Heart left ventricle (tissue), 16 donors: ENCODE measurements around the gene B4GALNT2. TPM values are rescaled to one million over a fixed set of nuclear protein-coding genes. Genes with fewer than 3 reads are reported as not detected.
"Not testable (repeated sequence)": the region's sequence is repeated elsewhere in the genome, so short reads cannot be mapped to it uniquely, and the experiment has no call there.

Experiments
- ATAC-seq, 4 donors: fragments of 200-7000 bp; cut with Tn5 transposase; one replicate each; pipeline ENCODE4 v1.9.1; 2020 to 2022; ENCODE audit warnings: moderate library complexity in 4 of 4, mild to moderate bottlenecking in 3 of 4, moderate number of reproducible peaks in 1 of 4
- DNase-seq, 5 donors: peaks; one replicate each; pipeline ENCODE4 v3.0.0-alpha.2; 2020
- H3K27ac ChIP-seq, 12 donors: fragments of 200-600 bp; sonication (generic) in 4 of 12; one replicate each; pipeline versions ENCODE4 v1.5.0 to v1.8.0; 2016 to 2022; ENCODE audit warnings: mild to moderate bottlenecking in 2 of 12
- H3K27me3 ChIP-seq, 9 donors: fragments of 200-600 bp; sonication (generic) in 2 of 9; one replicate each; pipeline versions ENCODE4 v1.5.1 to v1.8.0; 2016 to 2022; ENCODE audit warnings: mild to moderate bottlenecking in 3 of 9
- H3K36me3 ChIP-seq, 9 donors: fragments of 200-600 bp; sonication (generic) in 2 of 9; one replicate each; pipeline versions ENCODE4 v1.5.0 to v1.8.0; 2018 to 2022; ENCODE audit warnings: mild to moderate bottlenecking in 2 of 9
- H3K4me1 ChIP-seq, 12 donors: fragments of 200-600 bp; sonication (generic) in 4 of 12; one replicate each; pipeline versions ENCODE4 v1.5.0 to v1.8.0; 2016 to 2022; ENCODE audit warnings: mild to moderate bottlenecking in 3 of 12
- H3K4me3 ChIP-seq, 12 donors: fragments of 200-600 bp; sonication (generic) in 4 of 12; one replicate each; pipeline versions ENCODE4 v1.5.0 to v1.8.0; 2017 to 2022; ENCODE audit warnings: mild to moderate bottlenecking in 9 of 12, moderate library complexity in 4 of 12
- H3K9me3 ChIP-seq, 12 donors: fragments of 200-600 bp; sonication (generic) in 4 of 12; one replicate each; pipeline versions ENCODE4 v1.5.0 to v1.8.0; 2016 to 2022; ENCODE audit warnings: mild to moderate bottlenecking in 1 of 12
- POLR2A ChIP-seq, 2 donors: fragments of 450-650 bp; IDR thresholded peaks; one replicate each; pipeline ENCODE4 v1.6.1; 2017; ENCODE audit warnings: antibody characterized with exemption in 2 of 2, mild to moderate bottlenecking in 2 of 2, moderate library complexity in 2 of 2
- WGBS, 4 donors: extraction: QIAGEN DNeasy Blood & Tissue Kit in 2 of 4; methylation state at CpG; one replicate each; pipeline versions ENCODE4 v1.1.5 to v1.1.7; 2013 to 2018; 5-methylcytosine and 5-hydroxymethylcytosine counted together
- intact Hi-C, 10 donors: fragments of 100-400 bp; cut with DNase I; formaldehyde crosslinking; loops; one replicate each; pipeline versions ENCODE4 v1.11.1 to v1.14.2; 2022
- polyA plus RNA-seq, 2 donors: library from polyadenylated mRNA; stranded (reverse); fragments of 200-250 nt; gene quantifications; one replicate each; pipeline ENCODE4 v1.2.3, GENCODE V29; 2013
- total RNA-seq, 9 donors: library from RNA; depleted of rRNA in 2 of 9; stranded (reverse); fragments of >200 nt in 2 of 9; fragmentation: NEBNext Ultra II Directional in 3 of 9; extraction: Animal tissue kit (Norgen Biotek cat#: 25700) in 3 of 9; gene quantifications; one replicate each; pipeline versions ENCODE4 v1.1.0 to v1.2.4, GENCODE V29; 2016 to 2023
- TF ChIP-seq, protein P1 (sequence below), 12 donors: fragments of 200-600 bp; sonication (generic) in 4 of 12; IDR thresholded peaks; one replicate each; pipeline versions ENCODE4 v1.5.0 to v1.8.0; 2018 to 2022; ENCODE audit warnings: antibody characterized with exemption in 12 of 12, mild to moderate bottlenecking in 5 of 12
- donor health status: ischemic (EF 13 %, LVEDD 7.1; RV severe dilation, severe dysfunction).
- donor health status: healthy with polysubstance abuse.
- donor health status: DM: no; HTN: yes; CAD: no.
- donor health status: DM: no; HTN: no; CAD: no.
- donor health status: ischemic (EF 25% LVEDD 6.9; RV normal size, moderate dysfunction).
- donor health status: ischemic (EF 25% LVEDD 5.7; RV mildly dilated, moderate dysfunction).
- donor health status: healthy.
- donor health status: DM: yes; HTN: yes; CAD: no.
- donor health status: ischemic (EF 35%, LVEDD 5.7; RV mildly dilated, moderate dysfunction).
- donor health status: nonischemic (EF 11% LVEDD 7.7; RV severe dilation, severe dysfunction).
- donor health status: DM: yes; HTN: yes; CAD: no.
- donor health status: PGD.
- donor health status: ischemic (EF 29% LVEDD 5.4; RV normal size, mild dysfunction).
- donor health status: nonischemic (EF 23%, LVEDD 6.1; RV moderate dilation, normal function).

B4GALNT2 gene
- total and polyA plus RNA-seq, 11 donors = 0.07 to 0.08 TPM; not detected in 9

GRCh38 chr17:49125449-49125848, 7.1 kb upstream of the B4GALNT2 start:
- ATAC-seq (no peak), DNase-seq (no peak)
- WGBS, 4 donors = 91 to 97% (median 94%) methylated on average over 5 to 32 of the region's 32 CpGs
- H3K36me3 ChIP-seq = no peaks in the 10 kb centered on the region
- H3K27ac ChIP-seq = no peak overlapping the region
- peaks cover 0 to 20% (median 0%) of the 10 kb centered on the region in 12 donors for H3K9me3 ChIP-seq
- peaks cover 0 to 29% (median 8%) of the 10 kb centered on the region in 9 donors for H3K27me3 ChIP-seq
- no peak overlapping the region for H3K4me3 ChIP-seq
- H3K4me1 ChIP-seq = no peaks in the 10 kb centered on the region
- intact Hi-C loops = no loop called here
- TF ChIP-seq, protein P1, sequence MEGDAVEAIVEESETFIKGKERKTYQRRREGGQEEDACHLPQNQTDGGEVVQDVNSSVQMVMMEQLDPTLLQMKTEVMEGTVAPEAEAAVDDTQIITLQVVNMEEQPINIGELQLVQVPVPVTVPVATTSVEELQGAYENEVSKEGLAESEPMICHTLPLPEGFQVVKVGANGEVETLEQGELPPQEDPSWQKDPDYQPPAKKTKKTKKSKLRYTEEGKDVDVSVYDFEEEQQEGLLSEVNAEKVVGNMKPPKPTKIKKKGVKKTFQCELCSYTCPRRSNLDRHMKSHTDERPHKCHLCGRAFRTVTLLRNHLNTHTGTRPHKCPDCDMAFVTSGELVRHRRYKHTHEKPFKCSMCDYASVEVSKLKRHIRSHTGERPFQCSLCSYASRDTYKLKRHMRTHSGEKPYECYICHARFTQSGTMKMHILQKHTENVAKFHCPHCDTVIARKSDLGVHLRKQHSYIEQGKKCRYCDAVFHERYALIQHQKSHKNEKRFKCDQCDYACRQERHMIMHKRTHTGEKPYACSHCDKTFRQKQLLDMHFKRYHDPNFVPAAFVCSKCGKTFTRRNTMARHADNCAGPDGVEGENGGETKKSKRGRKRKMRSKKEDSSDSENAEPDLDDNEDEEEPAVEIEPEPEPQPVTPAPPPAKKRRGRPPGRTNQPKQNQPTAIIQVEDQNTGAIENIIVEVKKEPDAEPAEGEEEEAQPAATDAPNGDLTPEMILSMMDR (IDR thresholded peaks at IDR 0.05) = no peak
- no peak for TF ChIP-seq POLR2A (IDR thresholded peaks at IDR 0.05)

GRCh38 chr17:49126183-49126859, 6.2 kb upstream of the B4GALNT2 start:
- H3K4me3 ChIP-seq, H3K4me1 ChIP-seq, ATAC-seq, DNase-seq, H3K36me3 ChIP-seq, H3K27ac ChIP-seq, intact Hi-C loops: not testable (repeated sequence)
- Histone ChIP-seq H3K27me3 (peaks cover 0 to 36% (median 14%) of the 10 kb centered on the region in 9 donors), H3K9me3 (peaks cover 0 to 19% (median 0%) of the 10 kb centered on the region in 12 donors)
- whole genome bisulfite sequencing, 4 donors = 53 to 66% (median 61%) methylated on average over 10 of the region's 10 CpGs

DNA sequence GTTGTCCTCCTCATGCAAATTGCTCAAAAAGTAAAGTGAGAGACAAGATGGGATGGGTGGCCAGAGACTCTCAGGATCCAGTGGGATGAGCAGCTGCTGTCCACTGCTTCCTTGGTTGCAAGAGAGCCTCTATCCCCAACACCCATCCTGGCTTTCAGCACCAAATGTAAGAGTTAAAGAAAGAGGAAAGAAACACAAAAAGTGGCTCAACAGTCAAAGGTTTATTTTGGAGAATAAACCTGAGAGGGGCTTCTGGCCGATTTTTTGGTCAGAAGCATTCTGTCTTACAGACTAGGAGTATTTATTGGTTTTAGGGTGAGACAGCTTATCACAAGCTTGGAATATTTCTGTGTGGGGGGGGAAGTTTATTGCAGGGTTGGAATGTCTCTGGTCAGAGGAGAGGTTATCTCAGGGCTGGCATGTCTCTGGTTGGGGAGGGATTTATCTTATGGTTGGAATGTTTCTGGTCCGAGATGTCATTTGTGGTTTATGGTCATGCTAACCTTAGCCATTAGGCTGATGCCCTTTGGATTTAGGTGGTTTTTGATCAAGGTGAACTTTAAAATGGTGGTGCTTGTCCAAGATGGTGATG, 3.1 kb upstream of the B4GALNT2 start:
- 29 to 49% (median 37%) methylated on average over 2 of the region's 2 CpGs for WGBS, 4 donors
- intact Hi-C loops = not testable (repeated sequence)

DNA sequence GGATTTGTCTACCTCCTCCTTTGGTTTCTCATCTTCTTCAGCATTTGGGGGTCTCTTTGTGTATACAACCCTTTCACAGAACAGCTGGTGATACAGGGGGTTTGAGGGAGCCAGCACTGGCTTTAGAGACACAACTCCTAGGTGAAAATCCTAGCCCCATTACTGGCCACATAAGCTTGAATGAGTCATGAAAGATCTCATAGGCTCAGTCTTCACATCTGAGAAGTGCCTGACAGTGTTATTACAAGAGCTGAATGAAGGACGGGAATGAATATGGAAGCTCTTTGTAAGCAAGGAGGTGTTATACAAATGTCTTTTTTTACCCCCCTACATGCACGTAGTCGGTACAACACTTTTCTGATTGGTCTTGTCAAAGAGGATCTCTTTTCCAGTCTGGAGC, 1.7 kb upstream of the B4GALNT2 start:
- Histone ChIP-seq H3K27me3 (peaks cover 19 to 69% (median 37%) of the 10 kb centered on the region in 9 donors), H3K36me3 (no peaks in the 10 kb centered on the region)
- intact Hi-C loops = no loop called here

More for the DNA sequence above, 3.1 kb upstream of the B4GALNT2 start:
- not testable (repeated sequence) for DNase-seq, ATAC-seq, H3K4me1 ChIP-seq, H3K27ac ChIP-seq, H3K36me3 ChIP-seq, H3K4me3 ChIP-seq
- Histone ChIP-seq H3K9me3 (peaks cover 0 to 13% (median 0%) of the 10 kb centered on the region in 12 donors), H3K27me3 (peaks cover 18 to 61% (median 35%) of the 10 kb centered on the region in 9 donors)

DNA sequence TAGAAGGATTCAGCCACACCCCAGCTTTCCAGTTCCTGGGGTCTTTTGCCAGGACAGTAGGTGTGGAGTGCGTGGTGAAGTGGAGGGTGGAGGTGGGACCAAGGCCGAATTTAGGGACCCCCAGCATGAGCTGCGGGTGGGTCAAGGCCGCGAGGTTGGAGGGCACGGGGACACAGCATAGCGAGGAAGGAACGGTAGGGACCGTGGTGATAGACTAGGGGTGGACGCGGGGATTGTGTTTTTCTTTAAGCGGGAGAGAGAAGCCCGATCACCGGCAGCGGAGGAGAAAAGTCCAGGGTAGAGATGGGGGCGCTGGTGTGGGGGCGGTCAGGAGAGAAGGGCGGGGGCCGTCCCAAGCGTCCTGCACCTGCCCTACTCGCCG, 261 bp upstream of the B4GALNT2 start:
- H3K4me1 ChIP-seq = peaks cover 0 to 10% (median 0%) of the 10 kb centered on the region in 12 donors
- H3K4me3 ChIP-seq = peak overlapping the region in 7 of 12 donors; percentile 5 to 24 (median 16)
- intact Hi-C loops = no loop called here
- no peak overlapping the region for H3K27ac ChIP-seq
- H3K27me3 ChIP-seq = peaks cover 19 to 73% (median 37%) of the 10 kb centered on the region in 9 donors
- 2 to 6% (median 5%) methylated on average over 19 to 22 of the region's 22 CpGs for WGBS, 4 donors
- peaks cover 0 to 13% (median 0%) of the 10 kb centered on the region in 12 donors for H3K9me3 ChIP-seq
- DNase-seq = no peak
- TF ChIP-seq, protein P1 (IDR thresholded peaks at IDR 0.05) = no peak
- TF ChIP-seq POLR2A (IDR thresholded peaks at IDR 0.05) = no peak
- no peaks in the 10 kb centered on the region for H3K36me3 ChIP-seq
- ATAC-seq = no peak

More for the DNA sequence above, 1.7 kb upstream of the B4GALNT2 start:
- DNase-seq (no peak), ATAC-seq (no peak)
- peaks cover 0 to 10% (median 0%) of the 10 kb centered on the region in 12 donors for H3K4me1 ChIP-seq
- no peak overlapping the region for H3K4me3 ChIP-seq
- peaks cover 0 to 13% (median 0%) of the 10 kb centered on the region in 12 donors for H3K9me3 ChIP-seq
- H3K27ac ChIP-seq = no peak overlapping the region
- TF ChIP-seq, protein P1 (IDR thresholded peaks at IDR 0.05) = no peak
- TF ChIP-seq POLR2A (IDR thresholded peaks at IDR 0.05) = no peak
- 81 to 93% (median 87%) methylated on average over 3 of the region's 3 CpGs for WGBS, 4 donors
